GM19467 (cell line): ENCODE results near the gene SMC1A.

Source experiments
- ATAC-seq: cut with Tn5 transposase; IDR thresholded peaks from one replicate; pipeline ENCODE4 v1.9.1; 2021; ENCODE audit warnings: mild to moderate bottlenecking, moderate library complexity; ENCODE audit not compliant: unreplicated experiment

The SMC1A gene

GRCh38 chrX:53347948-53348347, 74.5 kb downstream of the SMC1A start:
- no peak for ATAC-seq

GRCh38 chrX:53340852-53341645, 81.4 kb downstream of the SMC1A start:
- no peak for ATAC-seq

- ATAC-seq: no peak
Observed at GRCh38 chrX:53337101-53337500, 85.4 kb downstream of the SMC1A start.

GRCh38 chrX:53333853-53334252, 88.6 kb downstream of the SMC1A start:
- no peak for ATAC-seq

- ATAC-seq: no peak
Observed at GRCh38 chrX:53332204-53332603, 90.2 kb downstream of the SMC1A start.

- no peak for ATAC-seq
Observed at GRCh38 chrX:53330331-53330730, 92.1 kb downstream of the SMC1A start.

GRCh38 chrX:53324803-53325202, 97.7 kb downstream of the SMC1A start:
- ATAC-seq: no peak
